Fibroblast of villous mesenchyme (primary cell): ENCODE results near the gene TMEM74B. TPM values are rescaled to one million over a fixed set of nuclear protein-coding genes. Genes with fewer than 3 reads are reported as not detected.

Experiments used
- DNase-seq: peaks from one replicate; pipeline ENCODE4 v3.0.0-alpha.2; 2010; ENCODE audit warnings: low read depth
- H3K4me3 ChIP-seq: 2 replicates; pipeline ENCODE4 v1.5.1; 2011; ENCODE audit warnings: low read depth, mild to moderate bottlenecking, low read length
- total RNA-seq: library from RNA; depleted of rRNA; stranded (reverse); fragments of >200 nt; gene quantifications from 2 replicates; pipeline ENCODE4 v1.2.3, GENCODE V29; 2012
- TF ChIP-seq, protein P1 (sequence below): IDR thresholded peaks from 2 replicates; pipeline ENCODE4 v1.5.1; 2012; ENCODE audit warnings: low read depth, mild to moderate bottlenecking, low read length; ENCODE audit not compliant: insufficient read depth

Gene TMEM74B
- total RNA-seq, 1 donor, result not detected

DNA sequence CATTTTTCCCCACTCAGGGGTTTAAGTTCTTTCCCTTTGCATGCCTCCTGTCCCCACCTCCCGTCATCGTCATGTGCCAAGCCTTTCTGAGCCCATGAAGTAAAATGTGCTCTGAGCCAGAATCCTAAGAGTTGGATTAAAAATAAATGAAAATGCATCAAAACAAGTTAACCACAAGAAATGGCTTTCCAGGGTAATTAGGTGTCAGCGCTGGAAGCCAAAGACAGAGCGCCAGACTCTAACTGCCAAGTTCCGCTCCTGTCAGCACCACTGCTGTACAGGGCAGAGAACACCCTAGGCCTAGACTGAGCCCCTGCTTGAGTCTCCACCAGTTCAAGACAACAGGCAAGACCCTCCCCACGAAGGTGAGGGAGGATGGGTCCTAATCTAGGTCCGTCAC lies 13.0 kb upstream of the TMEM74B start:
- H3K4me3 ChIP-seq, result no peak overlapping the region
- DNase-seq, result no peak
- TF ChIP-seq, protein P1, sequence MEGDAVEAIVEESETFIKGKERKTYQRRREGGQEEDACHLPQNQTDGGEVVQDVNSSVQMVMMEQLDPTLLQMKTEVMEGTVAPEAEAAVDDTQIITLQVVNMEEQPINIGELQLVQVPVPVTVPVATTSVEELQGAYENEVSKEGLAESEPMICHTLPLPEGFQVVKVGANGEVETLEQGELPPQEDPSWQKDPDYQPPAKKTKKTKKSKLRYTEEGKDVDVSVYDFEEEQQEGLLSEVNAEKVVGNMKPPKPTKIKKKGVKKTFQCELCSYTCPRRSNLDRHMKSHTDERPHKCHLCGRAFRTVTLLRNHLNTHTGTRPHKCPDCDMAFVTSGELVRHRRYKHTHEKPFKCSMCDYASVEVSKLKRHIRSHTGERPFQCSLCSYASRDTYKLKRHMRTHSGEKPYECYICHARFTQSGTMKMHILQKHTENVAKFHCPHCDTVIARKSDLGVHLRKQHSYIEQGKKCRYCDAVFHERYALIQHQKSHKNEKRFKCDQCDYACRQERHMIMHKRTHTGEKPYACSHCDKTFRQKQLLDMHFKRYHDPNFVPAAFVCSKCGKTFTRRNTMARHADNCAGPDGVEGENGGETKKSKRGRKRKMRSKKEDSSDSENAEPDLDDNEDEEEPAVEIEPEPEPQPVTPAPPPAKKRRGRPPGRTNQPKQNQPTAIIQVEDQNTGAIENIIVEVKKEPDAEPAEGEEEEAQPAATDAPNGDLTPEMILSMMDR, result no peak

DNA sequence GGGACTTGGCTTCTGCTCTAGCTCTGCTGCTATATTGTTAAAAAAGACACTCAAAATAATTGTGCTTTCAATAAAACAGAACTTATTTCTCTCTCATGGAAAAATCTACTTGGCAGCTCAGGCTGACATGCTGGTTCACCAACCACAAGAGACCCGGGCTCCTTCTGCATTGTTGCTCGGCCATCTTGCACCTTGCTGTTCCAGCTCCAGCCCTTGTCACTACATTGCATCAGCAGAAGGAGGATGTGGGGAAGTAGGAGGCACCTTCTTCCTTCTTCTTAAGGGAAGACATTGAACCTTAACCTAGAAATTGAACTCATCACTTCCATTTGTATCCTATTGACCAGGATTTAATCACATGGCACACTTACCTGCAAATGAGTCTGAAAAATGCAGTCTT lies 11.9 kb upstream of the TMEM74B start:
- H3K4me3 ChIP-seq, result no peak overlapping the region
- no peak for DNase-seq
- TF ChIP-seq, protein P1, result no peak

DNA sequence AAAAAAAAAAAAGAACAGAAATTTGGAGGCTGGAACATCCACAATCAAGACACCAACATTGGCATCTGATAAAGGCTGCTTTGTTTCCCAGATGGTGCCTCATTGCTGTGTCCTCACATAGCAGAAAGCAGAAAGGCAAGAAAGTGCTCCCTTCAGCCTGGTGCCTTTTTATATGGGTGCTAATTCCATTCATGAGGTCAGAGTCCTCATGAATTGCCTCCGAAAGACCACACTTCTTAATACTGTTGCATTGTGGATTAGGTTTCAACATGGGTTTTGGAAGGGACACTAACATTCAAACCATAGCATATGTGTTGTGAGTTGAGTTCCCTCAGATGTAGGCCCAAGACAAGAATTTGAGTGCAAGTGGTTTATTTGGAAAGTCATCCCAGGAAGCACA lies 10.4 kb upstream of the TMEM74B start:
- TF ChIP-seq, protein P1, result no peak
- no peak overlapping the region for H3K4me3 ChIP-seq
- no peak for DNase-seq

DNA sequence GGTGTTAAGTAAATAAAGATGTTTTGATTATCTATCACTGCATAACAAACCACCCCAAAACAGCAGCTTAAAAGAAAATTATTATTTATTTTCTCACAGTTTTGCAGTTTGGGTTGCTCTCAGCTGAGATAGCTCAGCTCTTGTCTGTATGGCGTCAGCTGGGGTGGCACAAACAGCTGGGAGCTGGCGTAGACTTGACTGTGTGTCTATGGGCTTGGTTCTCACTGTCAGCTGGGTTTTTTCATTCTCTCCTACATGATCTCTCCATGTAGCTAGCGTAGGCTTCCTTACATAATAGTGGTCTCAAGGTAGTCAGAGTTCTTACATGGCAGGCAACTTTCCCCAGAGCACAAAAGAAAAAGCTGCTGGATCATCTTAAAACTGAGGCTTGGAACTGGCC lies 6.5 kb upstream of the TMEM74B start:
- DNase-seq, result no peak
- TF ChIP-seq, protein P1, result no peak

GRCh38 chr20:1190847-1191246 lies 6.1 kb upstream of the TMEM74B start:
- no peak for DNase-seq
- TF ChIP-seq, protein P1, result no peak
- no peak overlapping the region for H3K4me3 ChIP-seq

More for the DNA sequence above, 6.5 kb upstream of the TMEM74B start:
- no peak overlapping the region for H3K4me3 ChIP-seq

DNA sequence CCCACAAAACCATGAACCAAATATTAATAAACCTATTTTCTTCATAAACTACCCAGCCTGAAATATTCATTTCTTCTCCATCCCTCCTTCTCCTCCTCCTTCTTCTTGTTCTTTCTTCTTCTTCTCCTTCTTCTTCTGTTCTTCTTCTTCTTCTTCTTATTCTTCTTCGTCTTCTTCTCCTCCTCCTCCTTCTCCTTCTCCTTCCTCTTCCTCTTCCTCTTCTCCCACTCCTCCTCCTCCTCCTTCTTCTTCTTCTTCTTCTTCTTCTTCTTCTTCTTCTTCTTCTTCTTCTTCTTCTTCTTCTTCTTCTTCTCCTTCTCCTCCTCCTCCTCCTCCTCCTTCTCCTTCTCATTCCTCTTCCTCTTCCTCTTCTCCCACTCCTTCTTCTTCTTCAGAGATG lies 5.0 kb upstream of the TMEM74B start:
- no peak for DNase-seq
- TF ChIP-seq, protein P1, result no peak
- no peak overlapping the region for H3K4me3 ChIP-seq

DNA sequence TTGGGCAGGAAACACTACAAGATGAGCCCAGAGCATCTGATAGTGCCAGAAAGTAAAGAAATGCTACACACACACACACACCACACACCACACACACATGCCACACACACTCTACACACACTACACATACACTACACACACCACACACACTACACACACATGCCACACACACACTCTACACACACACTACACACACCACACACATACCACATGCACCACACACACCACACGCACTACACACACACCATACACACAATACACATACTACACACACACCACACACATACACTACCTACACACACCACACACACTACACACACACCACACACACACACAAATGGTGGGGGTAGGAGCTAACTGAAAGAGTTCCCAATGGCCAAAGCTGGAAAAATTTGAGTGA lies 3.6 kb upstream of the TMEM74B start:
- no peak overlapping the region for H3K4me3 ChIP-seq
- DNase-seq, result no peak
- TF ChIP-seq, protein P1, result no peak
